NCI-H146 treated with DMSO at 0.1 percent for 48 hours (cell line): Measurements from ENCODE around the gene PHC2.

Experiments used
- DNase-seq: peaks from one replicate; lab custom pipeline; 2025; ENCODE audit not compliant: unreplicated experiment; lab: John Stamatoyannopoulos, UW

The PHC2 gene

GRCh38 chr1:33353531-33353930, 77.4 kb downstream of the PHC2 start:
- DNase-seq, result no peak

DNA sequence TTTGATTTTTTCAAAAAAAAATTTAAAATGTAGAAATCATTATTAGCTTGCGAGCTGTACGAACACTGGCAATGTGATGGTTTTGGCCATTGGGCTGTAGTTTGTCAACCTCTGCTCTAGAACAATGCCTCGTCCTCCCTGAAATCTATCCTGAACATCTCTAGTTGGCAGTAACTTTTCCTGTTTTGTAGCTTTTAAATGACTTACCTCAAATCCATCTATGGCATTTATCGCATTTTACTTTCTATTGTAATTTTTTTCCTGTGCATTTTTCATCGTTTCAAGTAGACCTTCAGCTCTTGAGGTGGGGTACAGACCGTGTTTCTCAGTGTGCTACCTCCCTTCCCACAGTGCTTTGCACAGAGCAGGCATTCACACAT, 79.6 kb downstream of the PHC2 start:
- no peak for DNase-seq

DNA sequence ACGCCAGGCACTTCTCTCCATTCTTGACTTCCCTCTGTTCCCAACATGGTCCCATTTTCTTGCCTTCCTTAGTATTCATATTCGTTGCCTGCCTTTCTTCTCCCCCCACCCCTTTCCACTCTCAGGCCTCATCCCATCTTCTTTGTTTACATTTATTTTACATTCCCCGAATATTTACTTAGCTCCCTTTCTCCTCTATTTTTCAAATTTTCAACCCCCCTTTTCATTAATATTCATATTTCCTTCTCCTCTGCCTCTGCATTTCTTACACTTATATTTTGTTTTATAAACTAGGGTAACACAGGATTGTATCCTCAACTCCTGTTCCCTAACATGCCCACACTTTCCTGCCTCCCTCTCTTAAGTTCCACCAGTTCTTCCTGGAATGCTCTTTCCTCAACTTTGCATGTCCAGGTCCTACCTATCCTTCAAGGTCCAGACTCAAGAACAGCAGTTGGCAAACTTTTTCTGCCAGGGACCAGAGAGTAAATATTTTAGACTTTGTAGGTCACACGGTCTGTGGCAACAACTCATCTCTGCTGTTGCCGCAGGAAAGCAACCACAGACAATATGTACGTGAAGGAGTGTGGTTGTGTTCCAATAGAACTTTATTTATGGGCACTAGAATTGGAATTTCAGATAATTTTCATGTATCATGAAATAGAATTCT, 80.1 kb downstream of the PHC2 start:
- no peak for DNase-seq

DNA sequence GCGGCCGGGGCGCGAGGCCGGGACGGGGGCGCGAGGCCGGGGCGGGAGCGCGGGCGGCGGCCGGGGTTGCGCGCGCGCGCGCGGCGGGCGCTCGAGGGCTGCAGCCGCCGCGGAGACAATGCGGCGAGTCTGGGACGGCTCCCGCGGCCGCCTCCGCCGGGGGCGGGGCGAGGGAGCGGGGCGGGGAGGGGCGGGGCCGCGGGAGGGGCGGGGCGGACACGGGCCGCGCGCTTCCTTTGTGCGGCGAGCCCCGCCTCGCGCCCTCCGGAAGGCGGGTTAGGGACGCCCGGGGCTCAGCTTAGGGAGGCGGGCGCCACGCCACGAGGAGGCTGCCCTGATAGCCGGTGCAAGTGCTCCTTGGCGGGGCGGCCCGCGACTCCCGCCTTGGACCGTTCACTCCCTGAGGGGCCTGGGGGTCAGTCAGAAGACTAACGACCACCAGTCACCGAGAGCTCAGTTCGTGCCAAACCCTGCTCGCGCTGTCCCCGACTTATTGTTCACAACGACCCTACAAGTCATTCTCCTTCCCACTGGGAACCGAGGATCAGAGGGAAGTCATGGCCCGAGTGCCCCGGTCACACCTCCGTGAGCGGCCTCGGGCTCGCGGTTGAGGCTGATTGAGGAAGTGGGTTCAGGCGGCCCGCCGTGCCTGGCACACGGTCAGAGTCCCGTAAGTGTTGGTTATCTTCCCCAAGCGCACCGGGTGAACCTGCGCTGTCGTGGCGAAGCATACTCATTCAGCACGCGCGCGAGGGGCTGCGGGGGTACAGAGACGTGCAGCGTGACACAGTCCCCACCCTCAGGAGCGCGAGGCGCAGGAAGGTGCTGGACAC, 80.9 kb downstream of the PHC2 start:
- DNase-seq, result peak; percentile 45

GRCh38 chr1:33349081-33349759, 81.7 kb downstream of the PHC2 start:
- DNase-seq, result no peak

GRCh38 chr1:33348676-33349080, 82.2 kb downstream of the PHC2 start:
- no peak for DNase-seq

DNA sequence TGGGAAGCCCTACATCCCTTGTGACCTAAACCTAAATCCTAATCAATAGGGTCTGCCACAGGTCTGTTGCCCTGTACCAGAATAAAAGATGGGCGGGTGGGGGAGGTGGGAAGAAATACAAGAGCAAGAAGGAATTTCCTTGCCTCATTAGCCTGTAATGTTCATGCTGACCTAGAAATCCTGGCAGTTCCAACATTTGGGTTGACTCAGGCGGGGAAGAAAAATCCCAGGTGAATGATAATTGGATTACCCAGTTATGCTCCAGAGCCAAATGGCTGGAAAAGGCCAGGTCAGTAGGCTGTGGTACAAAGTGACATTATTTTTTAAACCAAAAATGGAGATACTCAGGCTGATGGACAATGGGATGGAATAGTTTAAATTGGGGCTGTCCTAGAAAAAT, 82.7 kb downstream of the PHC2 start:
- DNase-seq, result no peak

DNA sequence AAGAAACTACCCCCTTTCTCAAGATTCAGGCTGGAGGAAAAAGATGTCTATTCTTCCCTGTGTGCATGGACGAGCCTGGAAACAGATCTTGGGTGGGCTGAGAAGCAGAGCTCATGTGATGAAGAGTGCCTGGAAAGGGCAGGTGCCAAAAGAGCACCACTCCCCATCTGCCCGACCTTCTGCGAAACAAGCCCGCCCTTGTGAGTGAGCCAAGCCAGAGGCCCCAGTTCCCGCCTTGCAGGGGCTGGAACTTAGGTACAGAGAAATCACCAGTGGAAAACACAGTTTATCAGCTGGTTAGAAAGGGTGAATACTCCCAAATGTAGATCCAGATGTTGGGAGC, 83.3 kb downstream of the PHC2 start:
- DNase-seq, result no peak

GRCh38 chr1:33346927-33347649, 83.8 kb downstream of the PHC2 start:
- DNase-seq, result no peak

DNA sequence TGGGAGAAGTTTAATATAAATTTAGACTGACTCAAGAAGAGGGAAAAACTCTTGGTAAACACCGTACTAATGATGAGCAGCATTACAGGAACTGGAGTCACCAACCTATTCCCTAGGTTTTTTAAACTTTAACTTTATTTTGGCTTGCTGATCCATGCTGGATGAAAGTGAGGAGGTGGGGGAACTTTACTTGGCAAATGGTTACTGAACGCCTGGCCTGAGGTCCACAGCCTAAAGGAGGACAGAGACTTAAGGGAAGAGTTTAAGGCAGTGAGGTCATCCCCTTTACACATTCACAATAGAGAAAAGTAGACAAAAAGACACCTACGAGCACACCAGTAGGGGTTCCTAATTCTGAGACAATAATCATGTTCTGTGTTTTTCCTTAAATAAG, 84.4 kb downstream of the PHC2 start:
- DNase-seq, result no peak

DNA sequence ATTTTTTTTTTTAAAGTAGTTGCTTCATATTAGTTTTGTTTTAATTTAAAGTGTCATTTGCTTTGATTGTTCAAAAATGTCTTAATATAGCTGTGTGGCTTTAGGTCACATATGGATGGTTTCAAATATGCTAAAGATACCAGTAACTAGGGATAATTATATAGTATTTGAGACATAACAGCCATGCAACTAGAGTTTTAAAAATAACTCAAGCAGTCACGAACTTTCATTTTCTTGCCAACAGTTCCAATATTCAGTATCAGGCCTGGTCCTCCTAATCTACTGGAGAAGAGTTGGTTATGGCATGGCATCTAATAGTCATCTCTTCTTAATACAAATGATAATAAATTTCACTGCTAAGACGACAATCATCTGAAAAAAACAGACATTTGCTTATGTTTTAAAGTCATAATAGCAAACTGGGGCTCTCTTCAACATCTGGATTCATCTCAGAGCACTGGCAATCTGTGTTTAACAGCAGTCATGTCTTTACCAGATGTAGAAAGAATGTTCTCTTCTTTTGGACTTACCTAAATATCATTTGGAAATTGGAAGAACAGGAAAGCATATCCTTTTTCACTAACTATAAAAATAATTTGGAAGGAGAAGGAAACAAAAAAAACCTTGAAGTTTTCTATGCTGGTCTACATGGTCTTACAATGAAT, 85.9 kb downstream of the PHC2 start:
- DNase-seq, result no peak

GRCh38 chr1:33343539-33343938, 87.4 kb downstream of the PHC2 start:
- no peak for DNase-seq

DNA sequence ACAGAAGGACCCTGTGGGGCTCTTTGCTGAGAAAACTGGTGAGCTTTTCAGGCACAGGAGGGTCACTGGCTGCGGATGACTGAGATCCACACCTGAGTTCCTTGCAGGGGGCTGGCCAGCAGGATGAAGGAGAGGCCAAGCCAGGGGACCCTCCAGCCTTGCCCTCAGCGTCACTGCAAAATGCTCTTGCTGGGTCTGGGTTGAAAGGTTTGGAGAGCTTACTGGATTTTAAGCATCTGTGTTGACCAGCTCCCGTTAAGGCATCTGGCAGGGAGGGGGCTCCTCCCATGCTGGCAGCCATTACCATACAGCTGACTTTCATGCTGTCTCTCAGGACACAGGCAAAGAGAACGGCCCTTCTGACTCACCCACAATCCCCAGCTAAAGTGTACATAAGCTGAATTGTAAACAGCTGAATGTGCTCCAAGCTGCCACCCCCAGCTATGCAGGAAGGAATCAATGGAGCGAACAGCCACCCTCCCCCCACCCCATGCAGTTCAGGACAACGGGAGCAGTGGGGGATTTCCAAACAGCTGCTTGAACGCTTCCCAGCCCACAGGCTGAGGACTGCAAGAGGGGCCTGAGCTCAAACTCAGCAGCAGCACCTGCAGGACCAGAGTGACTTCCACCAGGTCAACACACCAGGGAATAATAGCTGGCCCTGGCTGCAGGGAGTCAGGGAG, 88.7 kb downstream of the PHC2 start:
- peak; percentile 93 for DNase-seq

DNA sequence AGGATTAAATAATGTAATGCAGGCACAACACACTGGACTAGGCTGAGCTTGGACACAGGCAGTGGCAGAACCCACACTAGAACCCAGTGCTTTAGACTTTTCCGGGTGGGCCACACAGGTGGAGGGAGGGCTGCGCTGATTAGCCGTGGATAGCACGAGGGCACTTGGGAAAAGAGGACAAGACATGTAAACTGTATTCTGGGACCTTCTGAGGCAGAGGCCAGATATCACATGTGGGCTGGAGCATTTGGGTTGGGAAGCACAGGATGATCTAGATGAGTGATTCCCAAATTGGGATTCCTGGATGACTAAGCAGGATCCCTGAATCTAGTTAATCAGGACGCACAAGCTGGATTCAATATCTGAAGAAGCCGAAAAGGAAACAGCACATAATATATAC, 89.7 kb downstream of the PHC2 start:
- DNase-seq, result no peak

DNA sequence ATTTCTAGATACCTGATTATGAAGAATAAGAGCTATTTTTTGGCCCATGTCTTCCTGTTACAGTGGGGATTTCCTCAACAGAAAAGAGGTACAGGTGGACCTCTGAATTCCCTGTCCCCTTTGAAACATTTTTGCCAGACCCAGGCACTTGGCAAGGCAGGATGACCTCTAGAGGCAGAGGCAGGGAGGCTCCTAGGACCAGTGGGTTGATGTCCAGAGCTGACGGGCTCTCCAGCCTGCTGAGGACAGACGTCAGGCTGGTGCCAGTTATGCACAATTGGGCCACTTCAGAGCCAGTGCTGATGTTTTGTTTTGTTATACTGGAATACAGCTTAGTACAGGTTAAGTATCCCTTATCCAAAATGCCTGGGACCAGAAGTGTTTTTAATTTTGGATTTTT, 91.5 kb downstream of the PHC2 start:
- DNase-seq, result no peak

GRCh38 chr1:33338440-33339211, 92.3 kb downstream of the PHC2 start:
- DNase-seq, result peak; percentile 16

DNA sequence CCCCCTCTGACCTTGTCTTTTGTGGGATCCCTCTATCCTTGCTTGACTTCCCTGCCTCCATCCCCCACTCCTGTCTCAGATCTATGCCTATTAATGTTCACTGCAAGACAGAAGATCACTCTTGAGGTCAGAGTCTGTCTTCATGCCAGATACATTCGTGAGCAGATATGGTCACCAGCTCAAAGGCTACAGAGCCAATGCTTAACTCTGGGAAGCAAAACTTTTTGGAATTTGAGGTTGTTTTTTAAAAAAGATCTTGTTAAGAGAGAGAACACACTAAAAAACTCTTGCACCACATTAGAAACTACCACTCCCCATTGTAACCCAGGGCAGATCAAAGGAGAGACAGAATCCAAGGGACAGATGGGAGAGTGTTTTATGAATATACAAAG, 92.9 kb downstream of the PHC2 start:
- no peak for DNase-seq

GRCh38 chr1:33337441-33337840, 93.5 kb downstream of the PHC2 start:
- DNase-seq, result no peak

- DNase-seq, result peak; percentile 58
Measured at GRCh38 chr1:33336580-33336979, 94.3 kb downstream of the PHC2 start.

GRCh38 chr1:33335020-33335419, 95.9 kb downstream of the PHC2 start:
- no peak for DNase-seq
